Activated naive CD4-positive, alpha-beta T cell treated with anti-CD3 and anti-CD28 coated beads, Interleukin-2, amount 10 ng/mL, durations not matched to agents 5 hours and 36 hours (primary cell): ENCODE measurements around the gene BOD1L1. TPM values are rescaled to one million over a fixed set of nuclear protein-coding genes. Genes with fewer than 3 reads are reported as not detected.

Experiments
- microRNA-seq: library from miRNA; unstranded; fragments of <30 nt; microRNA quantifications from one replicate; pipeline ENCODE4 v1.2.0, GENCODE V29; 2022; ENCODE audit warnings: borderline microRNAs expressed, borderline replicate concordance
- total RNA-seq, 2 experiments: library from RNA; stranded (reverse); gene quantifications; one replicate each; pipeline ENCODE4 v1.2.3, GENCODE V29; 2021

BOD1L1 gene
- 10 to 100 TPM; 41.5 to 42.6 TPM for total RNA-seq

GRCh38 chr4:13627606-13628311, at the start of gene BOD1L1:
Gene BOD1L1 (minus strand): TSS chr4:13627725. CDS start chr4:13627587, 138 bp downstream.

GRCh38 chr4:13543839-13544605, 83.5 kb downstream of the BOD1L1 start, which contains the start of gene NKX3-2:
Gene NKX3-2 (minus strand): TSS chr4:13544508. CDS start chr4:13544414, 94 bp downstream.

Small RNAs within 50 kb of the gene (microRNA-seq; reads per million reads assigned to microRNA genes)
- gene MIR5091 = 0.63 reads per million

Other genes with a start within 250 kb of the BOD1L1 start
- gene RAB28, start 143.4 kb downstream of the BOD1L1 start, total RNA-seq = 10 to 100 TPM; 14.2 TPM
- not detected for gene NKX3-2, start 83.2 kb downstream of the BOD1L1 start, total RNA-seq